ENCODE measurements around the gene ST6GALNAC3.

- TF ChIP-seq, protein P1, sequence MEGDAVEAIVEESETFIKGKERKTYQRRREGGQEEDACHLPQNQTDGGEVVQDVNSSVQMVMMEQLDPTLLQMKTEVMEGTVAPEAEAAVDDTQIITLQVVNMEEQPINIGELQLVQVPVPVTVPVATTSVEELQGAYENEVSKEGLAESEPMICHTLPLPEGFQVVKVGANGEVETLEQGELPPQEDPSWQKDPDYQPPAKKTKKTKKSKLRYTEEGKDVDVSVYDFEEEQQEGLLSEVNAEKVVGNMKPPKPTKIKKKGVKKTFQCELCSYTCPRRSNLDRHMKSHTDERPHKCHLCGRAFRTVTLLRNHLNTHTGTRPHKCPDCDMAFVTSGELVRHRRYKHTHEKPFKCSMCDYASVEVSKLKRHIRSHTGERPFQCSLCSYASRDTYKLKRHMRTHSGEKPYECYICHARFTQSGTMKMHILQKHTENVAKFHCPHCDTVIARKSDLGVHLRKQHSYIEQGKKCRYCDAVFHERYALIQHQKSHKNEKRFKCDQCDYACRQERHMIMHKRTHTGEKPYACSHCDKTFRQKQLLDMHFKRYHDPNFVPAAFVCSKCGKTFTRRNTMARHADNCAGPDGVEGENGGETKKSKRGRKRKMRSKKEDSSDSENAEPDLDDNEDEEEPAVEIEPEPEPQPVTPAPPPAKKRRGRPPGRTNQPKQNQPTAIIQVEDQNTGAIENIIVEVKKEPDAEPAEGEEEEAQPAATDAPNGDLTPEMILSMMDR (IDR thresholded peaks at IDR 0.05; ENCODE audit: low read length): no peak
- no peak for TF ChIP-seq EZH2 (optimal IDR thresholded peaks at IDR 0.05; ENCODE audit: low read depth, low read length)
Observed at GRCh38 chr1:76106719-76107235, 32.2 kb downstream of the ST6GALNAC3 start.

Measured in MM.1S (cell line).